ENCODE results near the gene IGLL5.

DNA sequence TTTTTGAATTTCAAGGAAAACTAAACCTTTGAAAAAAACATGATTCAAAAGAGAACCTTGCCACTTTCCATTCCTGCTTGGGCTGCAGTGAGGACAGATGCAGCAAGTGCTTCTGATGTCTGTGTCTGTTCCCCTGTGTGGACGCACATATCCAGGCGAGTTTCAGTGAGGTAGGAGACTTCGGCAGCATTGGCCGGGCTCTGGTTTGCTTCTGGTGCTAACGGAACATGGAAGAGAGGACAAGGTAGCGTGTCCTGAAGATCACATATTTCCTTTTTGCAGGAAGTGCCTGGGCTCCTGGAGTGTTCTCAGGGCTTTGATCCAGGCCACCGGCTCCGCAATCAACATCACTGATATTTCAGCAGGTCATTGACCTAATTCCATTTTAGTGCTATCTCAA is 33.1 kb upstream of the IGLL5 start:
- TF ChIP-seq CTCF (IDR thresholded peaks at IDR 0.05; ENCODE audit: low read depth, low read length) (no peak), POLR2A (IDR thresholded peaks at IDR 0.05; ENCODE audit: extremely low read depth, insufficient read length) (no peak)
